Hepatocyte (in vitro differentiated cells): ENCODE results near the gene SPG11. TPM values are rescaled to one million over a fixed set of nuclear protein-coding genes. Genes with fewer than 3 reads are reported as not detected.

Experiments used
- DNase-seq: peaks from one replicate; pipeline ENCODE4 v3.0.0-alpha.2; 2016; ENCODE audit warnings: low spot score
- H2AFZ ChIP-seq: fragments of 200-600 bp; sonication (generic); 2 replicates; pipeline ENCODE4 v1.6.0; 2016; ENCODE audit warnings: antibody characterized with exemption, mild to moderate bottlenecking
- H3K27ac ChIP-seq: fragments of 200-600 bp; sonication (generic); 2 replicates; pipeline ENCODE4 v1.5.1; 2016; ENCODE audit warnings: mild to moderate bottlenecking
- H3K27me3 ChIP-seq: fragments of 200-600 bp; sonication (generic); 2 replicates; pipeline ENCODE4 v1.6.1; 2016
- H3K36me3 ChIP-seq: fragments of 200-600 bp; sonication (generic); replicated peaks from 2 replicates; pipeline ENCODE4 v1.5.1; 2016; ENCODE audit warnings: low read depth; ENCODE audit not compliant: insufficient read depth
- H3K4me1 ChIP-seq: fragments of 200-600 bp; sonication (generic); 2 replicates; pipeline ENCODE4 v1.5.1; 2016; ENCODE audit warnings: mild to moderate bottlenecking, moderate library complexity; ENCODE audit not compliant: insufficient read depth
- H3K4me2 ChIP-seq: fragments of 200-600 bp; sonication (generic); 2 replicates; pipeline ENCODE4 v1.6.0; 2016
- H3K4me3 ChIP-seq: fragments of 200-600 bp; sonication (generic); 2 replicates; pipeline ENCODE4 v1.5.1; 2016; ENCODE audit warnings: mild to moderate bottlenecking
- H3K79me2 ChIP-seq: fragments of 200-600 bp; sonication (generic); 2 replicates; pipeline ENCODE4 v1.6.0; 2017; ENCODE audit warnings: mild to moderate bottlenecking
- H3K9me2 ChIP-seq: fragments of 200-600 bp; sonication (generic); replicated peaks from 2 replicates; pipeline ENCODE4 v1.6.0; 2017; ENCODE audit warnings: mild to moderate bottlenecking; ENCODE audit not compliant: insufficient read depth
- H3K9me3 ChIP-seq: fragments of 200-600 bp; sonication (generic); 2 replicates; pipeline ENCODE4 v1.5.1; 2016; ENCODE audit warnings: low read depth, mild to moderate bottlenecking
- H4K20me1 ChIP-seq: fragments of 200-600 bp; sonication (generic); 2 replicates; pipeline ENCODE4 v1.6.0; 2016; ENCODE audit warnings: mild to moderate bottlenecking; ENCODE audit not compliant: insufficient read depth, poor library complexity, severe bottlenecking
- EZH2 ChIP-seq: fragments of 200-600 bp; sonication (generic); IDR thresholded peaks from 2 replicates; pipeline ENCODE4 v1.6.1; 2016; ENCODE audit warnings: antibody characterized with exemption, mild to moderate bottlenecking, borderline replicate concordance
- EZH2phosphoT487 ChIP-seq: fragments of 200-600 bp; sonication (generic); IDR thresholded peaks from one replicate; pipeline ENCODE4 v1.6.1; 2018; ENCODE audit warnings: antibody characterized with exemption, mild to moderate bottlenecking, low read depth, moderate library complexity; ENCODE audit not compliant: unreplicated experiment, severe bottlenecking
- WGBS: methylation state at CpG from one replicate; pipeline ENCODE4 v1.1.6; 2016; ENCODE audit warnings: low lambda C conversion rate; ENCODE audit errors: missing lambda C conversion rate; 5-methylcytosine and 5-hydroxymethylcytosine counted together
- polyA plus RNA-seq: library from polyadenylated mRNA; unstranded; fragments of >200 nt; fragmentation: Nextera tagmentation; extraction: Ambion mirVana; gene quantifications from 2 replicates; pipeline ENCODE4 v1.2.1, GENCODE V29; 2016
- total RNA-seq: library from RNA; depleted of rRNA; stranded (reverse); fragments of >200 nt; gene quantifications from 2 replicates; pipeline ENCODE4 v1.2.3, GENCODE V29; 2014
- TF ChIP-seq, protein P1 (sequence below): fragments of 200-600 bp; sonication (generic); IDR thresholded peaks from 2 replicates; pipeline ENCODE4 v1.5.1; 2016; ENCODE audit warnings: antibody characterized with exemption, mild to moderate bottlenecking; ENCODE audit not compliant: poor library complexity

The SPG11 gene, protein sequence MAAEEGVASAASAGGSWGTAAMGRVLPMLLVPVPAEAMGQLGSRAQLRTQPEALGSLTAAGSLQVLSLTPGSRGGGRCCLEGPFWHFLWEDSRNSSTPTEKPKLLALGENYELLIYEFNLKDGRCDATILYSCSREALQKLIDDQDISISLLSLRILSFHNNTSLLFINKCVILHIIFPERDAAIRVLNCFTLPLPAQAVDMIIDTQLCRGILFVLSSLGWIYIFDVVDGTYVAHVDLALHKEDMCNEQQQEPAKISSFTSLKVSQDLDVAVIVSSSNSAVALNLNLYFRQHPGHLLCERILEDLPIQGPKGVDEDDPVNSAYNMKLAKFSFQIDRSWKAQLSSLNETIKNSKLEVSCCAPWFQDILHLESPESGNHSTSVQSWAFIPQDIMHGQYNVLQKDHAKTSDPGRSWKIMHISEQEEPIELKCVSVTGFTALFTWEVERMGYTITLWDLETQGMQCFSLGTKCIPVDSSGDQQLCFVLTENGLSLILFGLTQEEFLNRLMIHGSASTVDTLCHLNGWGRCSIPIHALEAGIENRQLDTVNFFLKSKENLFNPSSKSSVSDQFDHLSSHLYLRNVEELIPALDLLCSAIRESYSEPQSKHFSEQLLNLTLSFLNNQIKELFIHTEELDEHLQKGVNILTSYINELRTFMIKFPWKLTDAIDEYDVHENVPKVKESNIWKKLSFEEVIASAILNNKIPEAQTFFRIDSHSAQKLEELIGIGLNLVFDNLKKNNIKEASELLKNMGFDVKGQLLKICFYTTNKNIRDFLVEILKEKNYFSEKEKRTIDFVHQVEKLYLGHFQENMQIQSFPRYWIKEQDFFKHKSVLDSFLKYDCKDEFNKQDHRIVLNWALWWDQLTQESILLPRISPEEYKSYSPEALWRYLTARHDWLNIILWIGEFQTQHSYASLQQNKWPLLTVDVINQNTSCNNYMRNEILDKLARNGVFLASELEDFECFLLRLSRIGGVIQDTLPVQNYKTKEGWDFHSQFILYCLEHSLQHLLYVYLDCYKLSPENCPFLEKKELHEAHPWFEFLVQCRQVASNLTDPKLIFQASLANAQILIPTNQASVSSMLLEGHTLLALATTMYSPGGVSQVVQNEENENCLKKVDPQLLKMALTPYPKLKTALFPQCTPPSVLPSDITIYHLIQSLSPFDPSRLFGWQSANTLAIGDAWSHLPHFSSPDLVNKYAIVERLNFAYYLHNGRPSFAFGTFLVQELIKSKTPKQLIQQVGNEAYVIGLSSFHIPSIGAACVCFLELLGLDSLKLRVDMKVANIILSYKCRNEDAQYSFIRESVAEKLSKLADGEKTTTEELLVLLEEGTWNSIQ (N-terminal part only)
- total RNA-seq (54.2 and 70.3 TPM in 2 replicates), polyA plus RNA-seq (27.1 and 28.2 TPM in 2 replicates)

DNA sequence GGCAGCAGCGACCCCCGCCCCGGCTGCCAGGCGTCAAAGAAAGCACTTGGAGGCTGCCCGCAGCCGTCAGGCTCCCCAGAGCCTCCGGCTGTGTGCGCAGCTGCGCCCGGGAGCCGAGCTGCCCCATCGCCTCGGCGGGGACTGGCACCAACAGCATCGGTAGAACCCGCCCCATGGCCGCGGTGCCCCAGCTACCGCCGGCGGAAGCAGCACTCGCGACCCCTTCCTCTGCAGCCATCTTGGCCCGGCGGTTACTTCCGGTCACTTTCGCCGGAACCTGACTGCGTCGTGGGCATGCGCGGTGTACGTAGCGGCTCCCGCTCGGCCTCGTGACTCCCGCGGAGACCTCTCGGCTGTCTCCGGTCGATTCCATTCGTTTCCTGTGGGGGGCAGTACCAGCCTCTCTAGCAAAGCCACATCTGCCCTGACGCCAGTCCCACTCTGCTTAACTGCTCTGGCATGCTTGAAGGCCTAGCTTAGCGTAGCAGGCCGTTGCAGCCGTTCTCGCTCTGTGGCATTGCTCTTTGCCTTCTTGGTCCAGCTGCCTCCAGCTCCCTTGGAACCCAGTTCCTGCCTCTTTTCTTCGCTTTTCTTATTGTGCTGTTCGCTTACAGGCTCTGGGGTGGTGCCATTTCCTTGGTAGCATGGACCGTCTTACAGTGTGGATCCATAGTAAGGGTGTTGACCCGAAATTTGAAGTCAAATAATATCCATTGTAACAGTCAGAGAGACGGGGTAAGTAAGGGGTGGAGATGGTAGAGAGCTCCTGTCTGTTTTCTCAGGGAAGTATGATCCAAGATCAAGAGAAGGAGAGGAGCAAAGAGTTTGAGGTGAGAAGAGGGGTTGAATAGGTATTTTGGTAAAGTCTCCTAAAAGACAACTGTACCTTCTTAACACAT is at the start of gene SPG11:
Gene SPG11, minus strand, starts transcription at position 253 of the 899 bp plus-strand sequence. Its CDS starts 15 bp downstream, at position 238.
- H3K79me2 ChIP-seq = peaks cover 23% of the 10 kb centered on the region
- H3K27me3 ChIP-seq = no peaks in the 10 kb centered on the region
- H4K20me1 ChIP-seq = no peaks in the 10 kb centered on the region
- H3K4me3 ChIP-seq = peak within 1 kb of the TSS; percentile 78
- no peaks in the 10 kb centered on the region for H3K9me3 ChIP-seq
- H3K4me2 ChIP-seq = peak within 1 kb of the TSS; percentile 82
- H3K27ac ChIP-seq = peak within 1 kb of the TSS; percentile 97
- H3K9me2 ChIP-seq = no peaks in the 10 kb centered on the region
- TF ChIP-seq EZH2phosphoT487 (no peak), EZH2 (no peak)
- TF ChIP-seq, protein P1, sequence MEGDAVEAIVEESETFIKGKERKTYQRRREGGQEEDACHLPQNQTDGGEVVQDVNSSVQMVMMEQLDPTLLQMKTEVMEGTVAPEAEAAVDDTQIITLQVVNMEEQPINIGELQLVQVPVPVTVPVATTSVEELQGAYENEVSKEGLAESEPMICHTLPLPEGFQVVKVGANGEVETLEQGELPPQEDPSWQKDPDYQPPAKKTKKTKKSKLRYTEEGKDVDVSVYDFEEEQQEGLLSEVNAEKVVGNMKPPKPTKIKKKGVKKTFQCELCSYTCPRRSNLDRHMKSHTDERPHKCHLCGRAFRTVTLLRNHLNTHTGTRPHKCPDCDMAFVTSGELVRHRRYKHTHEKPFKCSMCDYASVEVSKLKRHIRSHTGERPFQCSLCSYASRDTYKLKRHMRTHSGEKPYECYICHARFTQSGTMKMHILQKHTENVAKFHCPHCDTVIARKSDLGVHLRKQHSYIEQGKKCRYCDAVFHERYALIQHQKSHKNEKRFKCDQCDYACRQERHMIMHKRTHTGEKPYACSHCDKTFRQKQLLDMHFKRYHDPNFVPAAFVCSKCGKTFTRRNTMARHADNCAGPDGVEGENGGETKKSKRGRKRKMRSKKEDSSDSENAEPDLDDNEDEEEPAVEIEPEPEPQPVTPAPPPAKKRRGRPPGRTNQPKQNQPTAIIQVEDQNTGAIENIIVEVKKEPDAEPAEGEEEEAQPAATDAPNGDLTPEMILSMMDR = peak; percentile 94
- DNase-seq = peak; percentile 99
- H3K4me1 ChIP-seq = peaks cover 6% of the 10 kb centered on the region
- H2AFZ ChIP-seq = peak within 1 kb of the TSS; percentile 100
- WGBS = 11% methylated on average over 51 of the region's 53 CpGs
- no peaks in the 10 kb centered on the region for H3K36me3 ChIP-seq

DNA sequence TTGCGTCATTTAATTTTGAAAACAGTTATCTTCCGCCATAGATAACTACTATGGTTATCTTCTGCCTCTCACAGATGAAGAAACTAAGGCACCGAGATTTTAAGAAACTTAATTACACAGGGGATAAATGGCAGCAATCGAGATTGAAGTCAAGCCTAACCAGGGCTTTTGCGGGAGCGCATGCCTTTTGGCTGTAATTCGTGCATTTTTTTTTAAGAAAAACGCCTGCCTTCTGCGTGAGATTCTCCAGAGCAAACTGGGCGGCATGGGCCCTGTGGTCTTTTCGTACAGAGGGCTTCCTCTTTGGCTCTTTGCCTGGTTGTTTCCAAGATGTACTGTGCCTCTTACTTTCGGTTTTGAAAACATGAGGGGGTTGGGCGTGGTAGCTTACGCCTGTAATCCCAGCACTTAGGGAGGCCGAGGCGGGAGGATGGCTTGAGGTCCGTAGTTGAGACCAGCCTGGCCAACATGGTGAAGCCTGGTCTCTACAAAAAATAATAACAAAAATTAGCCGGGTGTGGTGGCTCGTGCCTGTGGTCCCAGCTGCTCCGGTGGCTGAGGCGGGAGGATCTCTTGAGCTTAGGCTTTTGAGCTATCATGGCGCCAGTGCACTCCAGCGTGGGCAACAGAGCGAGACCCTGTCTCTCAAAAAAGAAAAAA is 49.0 kb upstream of the SPG11 start:
- Histone ChIP-seq H3K4me3 (peak overlapping the region; percentile 83), H3K27ac (peak overlapping the region; percentile 99), H2AFZ (no peak overlapping the region), H3K9me2 (no peaks in the 10 kb centered on the region), H3K4me2 (peak overlapping the region; percentile 90), H3K36me3 (no peaks in the 10 kb centered on the region), H3K27me3 (no peaks in the 10 kb centered on the region), H3K9me3 (no peaks in the 10 kb centered on the region), H3K4me1 (peaks cover 4% of the 10 kb centered on the region), H3K79me2 (peaks cover 50% of the 10 kb centered on the region), H4K20me1 (peaks cover 32% of the 10 kb centered on the region)
- DNase-seq = peak; percentile 78
- TF ChIP-seq EZH2 (no peak), EZH2phosphoT487 (no peak)
- TF ChIP-seq, protein P1 = no peak
- WGBS = 52% methylated on average over 24 of the region's 24 CpGs
